ENCODE measurements around the gene LOXHD1.

The LOXHD1 gene

DNA sequence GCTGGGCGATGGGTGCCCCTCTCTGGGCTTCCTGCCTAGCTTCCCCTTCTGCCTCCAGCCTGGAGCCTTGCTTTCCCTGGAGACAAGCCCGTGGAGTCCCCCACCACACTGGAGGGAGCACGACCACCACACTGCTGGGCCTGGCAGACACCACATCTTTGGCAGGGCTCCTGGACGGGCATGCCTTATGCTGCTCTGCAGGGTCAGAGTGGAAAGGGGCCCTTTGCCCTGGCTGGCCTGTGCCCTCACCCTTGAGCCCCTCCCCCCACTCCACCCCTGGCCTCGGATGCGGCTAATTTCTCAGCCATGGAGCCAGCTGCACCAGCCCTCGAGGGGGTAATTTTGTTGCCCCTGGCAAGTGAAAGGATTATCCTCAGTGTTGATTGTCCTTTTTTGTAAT is 194.5 kb downstream of the LOXHD1 start:
- Histone ChIP-seq H3K9me3 (ENCODE audit: insufficient read depth, low read depth, low read length) (no peaks in the 10 kb centered on the region), H3K36me3 (ENCODE audit: insufficient read depth, low read length) (no peaks in the 10 kb centered on the region), H3K9ac (ENCODE audit: low read depth, low read length) (no peak overlapping the region), H3K4me1 (ENCODE audit: insufficient read depth, low read length) (peaks cover 36% of the 10 kb centered on the region), H3K4me3 (ENCODE audit: low read length) (no peak overlapping the region), H3K27ac (ENCODE audit: low read depth, low read length) (no peak overlapping the region), H3K27me3 (ENCODE audit: insufficient read depth, low read length) (no peaks in the 10 kb centered on the region)
- 72% methylated on average over 7 of the region's 7 CpGs for whole genome bisulfite sequencing

DNA sequence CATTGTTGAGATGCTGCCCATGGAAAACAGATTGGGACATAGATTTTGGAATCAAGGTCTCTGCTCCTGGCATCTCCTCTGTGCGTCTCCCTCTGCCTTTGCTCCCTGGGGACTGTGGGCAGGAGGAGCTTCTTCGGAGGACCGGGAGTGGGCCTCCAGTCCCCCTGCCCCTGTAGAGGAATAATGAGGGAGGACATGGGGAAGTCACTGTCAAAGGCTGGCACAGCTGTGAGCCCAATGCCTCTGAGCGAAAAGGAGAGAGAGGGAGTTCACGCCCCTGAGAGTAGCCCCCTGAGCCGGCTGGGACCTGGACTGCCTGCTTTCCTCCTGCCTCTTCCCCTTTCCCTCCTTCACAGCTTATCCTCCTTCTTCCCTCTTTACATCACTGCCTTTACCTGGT is 195.0 kb downstream of the LOXHD1 start:
- Histone ChIP-seq H3K27ac (ENCODE audit: low read depth, low read length) (no peak overlapping the region), H3K4me1 (ENCODE audit: insufficient read depth, low read length) (peaks cover 36% of the 10 kb centered on the region), H3K36me3 (ENCODE audit: insufficient read depth, low read length) (no peaks in the 10 kb centered on the region), H3K9ac (ENCODE audit: low read depth, low read length) (no peak overlapping the region), H3K4me3 (ENCODE audit: low read length) (no peak overlapping the region), H3K27me3 (ENCODE audit: insufficient read depth, low read length) (no peaks in the 10 kb centered on the region), H3K9me3 (ENCODE audit: insufficient read depth, low read depth, low read length) (no peaks in the 10 kb centered on the region)
- 94% methylated on average over 5 of the region's 6 CpGs for WGBS

DNA sequence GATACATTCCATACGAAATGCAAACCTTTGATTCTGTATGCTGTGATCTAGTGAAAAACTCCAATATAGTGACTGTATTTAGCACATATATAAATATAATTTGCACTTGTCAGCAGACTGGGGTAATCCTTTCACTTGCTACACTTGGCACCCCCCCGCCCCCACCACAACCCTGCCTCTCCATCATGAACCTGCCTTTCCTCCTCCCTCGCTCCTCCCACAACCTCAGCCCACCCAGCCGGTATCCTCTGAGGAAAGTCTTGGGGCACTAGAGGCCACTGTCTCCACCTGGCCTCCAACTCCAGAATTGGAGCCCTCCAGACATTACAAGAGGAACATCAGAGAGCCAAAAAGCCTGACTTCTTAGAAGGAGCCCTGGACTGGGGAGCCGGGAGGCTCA is 196.3 kb downstream of the LOXHD1 start:
- Histone ChIP-seq H3K27me3 (ENCODE audit: insufficient read depth, low read length) (no peaks in the 10 kb centered on the region), H3K36me3 (ENCODE audit: insufficient read depth, low read length) (no peaks in the 10 kb centered on the region), H3K4me1 (ENCODE audit: insufficient read depth, low read length) (peaks cover 26% of the 10 kb centered on the region), H3K27ac (ENCODE audit: low read depth, low read length) (no peak overlapping the region), H3K9me3 (ENCODE audit: insufficient read depth, low read depth, low read length) (no peaks in the 10 kb centered on the region), H3K4me3 (ENCODE audit: low read length) (no peak overlapping the region), H3K9ac (ENCODE audit: low read depth, low read length) (no peak overlapping the region)
- WGBS = 86% methylated on average over 5 of the region's 5 CpGs

DNA sequence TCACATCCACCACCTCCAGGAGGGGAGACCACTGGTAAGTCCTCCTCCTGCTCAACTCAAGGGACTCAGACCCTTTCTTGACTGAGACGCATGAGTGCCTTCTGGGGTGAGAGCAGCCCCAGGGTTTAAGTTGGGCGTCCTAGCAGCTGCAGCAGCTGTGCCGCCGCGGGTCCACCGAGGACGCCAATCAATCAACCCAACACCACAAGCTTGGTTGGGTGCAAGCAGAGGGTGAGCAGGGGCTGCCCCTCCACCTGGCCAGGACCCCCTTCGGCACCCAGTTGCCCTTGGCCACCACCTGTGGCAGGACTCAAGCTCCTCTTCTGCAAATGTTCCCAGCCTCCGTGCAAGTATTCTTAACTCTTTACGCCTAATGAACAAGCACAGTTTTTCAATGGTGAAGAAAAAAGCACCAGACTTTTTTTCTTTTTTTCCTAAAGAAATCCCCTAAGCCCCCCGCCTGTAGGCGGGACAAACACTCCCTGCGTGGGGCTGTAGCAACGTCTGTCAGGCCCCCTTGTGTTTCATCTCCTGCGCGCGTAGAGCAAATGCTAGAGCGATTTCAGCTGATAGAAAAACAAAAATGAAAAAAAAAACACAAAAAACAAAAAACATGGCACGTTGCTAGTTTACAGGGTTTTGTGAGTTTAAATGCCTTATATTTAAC is 197.1 kb downstream of the LOXHD1 start:
- H3K9me3 ChIP-seq (ENCODE audit: insufficient read depth, low read depth, low read length) = no peaks in the 10 kb centered on the region
- peaks cover 22% of the 10 kb centered on the region for H3K4me1 ChIP-seq (ENCODE audit: insufficient read depth, low read length)
- H3K9ac ChIP-seq (ENCODE audit: low read depth, low read length) = no peak overlapping the region
- H3K36me3 ChIP-seq (ENCODE audit: insufficient read depth, low read length) = no peaks in the 10 kb centered on the region
- 85% methylated on average over 18 of the region's 19 CpGs for WGBS
- no peaks in the 10 kb centered on the region for H3K27me3 ChIP-seq (ENCODE audit: insufficient read depth, low read length)
- no peak overlapping the region for H3K27ac ChIP-seq (ENCODE audit: low read depth, low read length)
- no peak overlapping the region for H3K4me3 ChIP-seq (ENCODE audit: low read length)

DNA sequence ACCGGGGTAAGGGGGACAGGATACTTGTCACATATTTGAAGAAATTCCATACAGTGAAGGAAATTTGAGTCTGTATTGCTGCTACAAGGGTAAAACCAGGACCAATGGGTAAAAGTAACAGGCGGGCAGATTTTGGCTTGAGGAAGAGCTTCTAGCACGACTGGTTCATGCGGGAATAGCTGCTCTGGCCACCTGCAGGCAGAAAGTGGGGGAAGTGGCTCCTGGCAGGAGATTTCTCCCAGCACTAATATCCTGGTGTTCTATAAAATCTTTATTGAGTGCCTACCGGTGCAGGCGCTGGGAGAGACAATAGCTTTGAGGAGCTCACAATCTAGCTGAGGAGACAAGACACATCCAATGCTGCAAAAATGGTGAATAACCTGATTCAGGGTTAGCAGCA is 198.5 kb downstream of the LOXHD1 start:
- no peak overlapping the region for H3K27ac ChIP-seq (ENCODE audit: low read depth, low read length)
- H3K36me3 ChIP-seq (ENCODE audit: insufficient read depth, low read length) = no peaks in the 10 kb centered on the region
- no peaks in the 10 kb centered on the region for H3K9me3 ChIP-seq (ENCODE audit: insufficient read depth, low read depth, low read length)
- H3K4me3 ChIP-seq (ENCODE audit: low read length) = no peak overlapping the region
- no peak overlapping the region for H3K9ac ChIP-seq (ENCODE audit: low read depth, low read length)
- 36% methylated on average over 6 of the region's 6 CpGs for WGBS
- no peaks in the 10 kb centered on the region for H3K27me3 ChIP-seq (ENCODE audit: insufficient read depth, low read length)
- peaks cover 22% of the 10 kb centered on the region for H3K4me1 ChIP-seq (ENCODE audit: insufficient read depth, low read length)

DNA sequence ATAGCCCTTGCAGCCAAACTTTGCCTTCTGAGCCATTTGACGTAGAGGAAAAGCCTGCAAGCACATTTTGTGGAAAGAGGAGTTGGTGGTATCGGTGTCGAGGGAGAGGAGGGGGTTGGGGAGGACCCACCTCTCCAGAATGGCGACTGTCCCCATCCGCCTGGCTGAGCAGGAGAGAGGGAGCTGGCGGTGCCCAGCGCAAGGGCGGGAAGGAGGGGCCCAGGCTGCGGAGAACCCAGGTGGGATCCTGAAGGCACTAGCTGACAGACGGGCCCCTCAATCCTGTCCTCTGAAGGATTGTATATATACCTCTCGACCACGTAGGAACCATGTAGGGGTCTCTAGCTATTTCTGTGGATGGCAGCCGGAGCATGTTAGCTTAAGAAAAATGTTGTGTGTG is 200.3 kb downstream of the LOXHD1 start:
- Histone ChIP-seq H3K9me3 (ENCODE audit: insufficient read depth, low read depth, low read length) (peaks cover 3% of the 10 kb centered on the region), H3K27ac (ENCODE audit: low read depth, low read length) (no peak overlapping the region), H3K27me3 (ENCODE audit: insufficient read depth, low read length) (no peaks in the 10 kb centered on the region), H3K4me3 (ENCODE audit: low read length) (no peak overlapping the region), H3K9ac (ENCODE audit: low read depth, low read length) (no peak overlapping the region), H3K4me1 (ENCODE audit: insufficient read depth, low read length) (peaks cover 14% of the 10 kb centered on the region), H3K36me3 (ENCODE audit: insufficient read depth, low read length) (no peaks in the 10 kb centered on the region)
- 95% methylated on average over 13 of the region's 13 CpGs for WGBS

DNA sequence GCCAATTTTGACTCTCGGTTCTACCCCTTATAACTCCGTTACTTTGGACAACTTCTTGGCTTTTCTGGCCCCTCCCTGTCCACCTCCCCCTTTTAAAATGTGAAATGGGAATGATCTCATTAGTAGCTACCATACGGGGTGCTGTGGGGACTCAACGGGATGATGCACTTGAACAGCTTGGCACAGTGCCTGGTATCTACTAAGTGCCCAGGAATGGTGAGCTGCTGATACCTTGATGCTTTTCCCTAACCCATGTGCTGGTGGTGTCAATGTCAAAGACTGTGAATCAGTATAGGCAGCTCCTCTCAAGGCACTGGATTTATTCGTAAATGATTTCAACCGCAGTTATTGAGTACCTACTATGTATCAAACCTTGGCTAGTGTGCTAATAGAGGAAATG is 204.2 kb downstream of the LOXHD1 start:
- Histone ChIP-seq H3K36me3 (ENCODE audit: insufficient read depth, low read length) (peaks cover 6% of the 10 kb centered on the region; the same call in 1 of the 2 replicates), H3K9ac (ENCODE audit: low read depth, low read length) (no peak overlapping the region), H3K9me3 (ENCODE audit: insufficient read depth, low read depth, low read length) (peaks cover 22% of the 10 kb centered on the region), H3K27me3 (ENCODE audit: insufficient read depth, low read length) (no peaks in the 10 kb centered on the region), H3K4me3 (ENCODE audit: low read length) (no peak overlapping the region), H3K4me1 (ENCODE audit: insufficient read depth, low read length) (peaks cover 4% of the 10 kb centered on the region), H3K27ac (ENCODE audit: low read depth, low read length) (no peak overlapping the region)
- WGBS = 97% methylated on average over 6 of the region's 6 CpGs

DNA sequence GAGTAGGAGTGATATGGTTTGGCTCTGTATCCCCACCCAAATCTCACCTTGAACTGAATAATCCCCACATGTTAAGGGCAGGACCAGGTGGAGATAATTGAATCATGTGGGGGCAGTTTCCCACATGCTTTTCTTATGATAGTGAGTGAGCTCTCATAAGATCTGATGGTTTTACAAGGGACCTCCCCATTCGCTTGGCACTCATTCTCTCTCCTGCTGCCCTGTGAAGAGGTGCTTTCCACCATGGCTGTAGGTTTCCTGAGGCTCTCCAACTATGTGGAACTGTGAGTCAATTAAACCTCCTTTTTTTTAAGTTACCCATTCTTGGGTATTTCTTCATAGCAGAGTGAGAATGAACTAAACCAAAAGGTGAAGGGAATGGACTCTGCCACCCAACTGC is 207.5 kb downstream of the LOXHD1 start:
- H3K9ac ChIP-seq (ENCODE audit: low read depth, low read length) = no peak overlapping the region
- peaks cover 10% of the 10 kb centered on the region for H3K4me1 ChIP-seq (ENCODE audit: insufficient read depth, low read length)
- no peak overlapping the region for H3K27ac ChIP-seq (ENCODE audit: low read depth, low read length)
- WGBS = no CpG with 5 or more reads among the region's 1 CpG
- no peaks in the 10 kb centered on the region for H3K27me3 ChIP-seq (ENCODE audit: insufficient read depth, low read length)
- H3K36me3 ChIP-seq (ENCODE audit: insufficient read depth, low read length) = peaks cover 6% of the 10 kb centered on the region; the same call in 1 of the 2 replicates
- H3K9me3 ChIP-seq (ENCODE audit: insufficient read depth, low read depth, low read length) = peaks cover 22% of the 10 kb centered on the region
- H3K4me3 ChIP-seq (ENCODE audit: low read length) = no peak overlapping the region

DNA sequence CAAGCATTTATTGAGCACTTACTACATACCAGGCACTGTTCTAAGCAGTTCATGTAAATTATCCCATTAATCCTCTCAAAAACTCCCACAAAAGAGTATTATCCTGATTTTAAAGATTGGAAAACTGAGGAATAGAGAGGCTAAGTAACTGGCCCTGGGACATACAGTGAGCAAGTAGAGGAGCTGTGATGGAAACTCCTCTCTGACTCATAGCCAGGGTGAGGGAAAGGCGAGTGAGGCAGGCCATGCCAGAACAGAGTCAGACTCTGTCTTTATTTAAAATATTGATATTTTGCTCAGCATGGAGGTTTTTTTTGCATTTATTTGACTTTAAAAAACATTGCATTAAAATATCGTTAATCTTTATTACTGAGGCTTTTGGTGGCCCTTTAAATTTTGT is 208.0 kb downstream of the LOXHD1 start:
- Histone ChIP-seq H3K36me3 (ENCODE audit: insufficient read depth, low read length) (peaks cover 6% of the 10 kb centered on the region; the same call in 1 of the 2 replicates), H3K27ac (ENCODE audit: low read depth, low read length) (no peak overlapping the region), H3K9me3 (ENCODE audit: insufficient read depth, low read depth, low read length) (peaks cover 22% of the 10 kb centered on the region), H3K27me3 (ENCODE audit: insufficient read depth, low read length) (no peaks in the 10 kb centered on the region), H3K4me3 (ENCODE audit: low read length) (no peak overlapping the region), H3K4me1 (ENCODE audit: insufficient read depth, low read length) (peaks cover 10% of the 10 kb centered on the region), H3K9ac (ENCODE audit: low read depth, low read length) (no peak overlapping the region)
- 90% methylated on average over 2 of the region's 2 CpGs for WGBS

DNA sequence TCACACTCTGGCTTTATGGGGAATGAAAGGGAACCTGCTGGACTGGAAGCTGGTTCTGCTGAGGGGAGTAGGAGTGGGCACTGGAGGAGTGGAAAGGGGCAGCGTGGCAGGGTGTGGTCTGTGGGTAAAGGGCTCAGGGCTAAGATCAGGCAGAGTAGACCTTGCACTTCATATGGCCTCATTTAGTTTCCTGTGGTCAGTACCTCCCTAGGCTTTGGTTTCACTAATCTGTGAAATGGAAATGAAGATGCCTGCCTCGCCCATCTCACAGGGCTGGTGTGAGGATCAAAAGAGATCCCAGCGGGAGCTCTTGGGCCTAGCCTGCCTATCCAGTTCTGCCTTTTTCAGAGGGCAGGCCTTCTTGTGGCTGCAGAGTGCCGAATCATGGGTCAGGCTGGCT is 208.7 kb downstream of the LOXHD1 start:
- peaks cover 6% of the 10 kb centered on the region; the same call in 1 of the 2 replicates for H3K36me3 ChIP-seq (ENCODE audit: insufficient read depth, low read length)
- no peak overlapping the region for H3K4me3 ChIP-seq (ENCODE audit: low read length)
- no peak overlapping the region for H3K27ac ChIP-seq (ENCODE audit: low read depth, low read length)
- peaks cover 22% of the 10 kb centered on the region for H3K9me3 ChIP-seq (ENCODE audit: insufficient read depth, low read depth, low read length)
- H3K27me3 ChIP-seq (ENCODE audit: insufficient read depth, low read length) = no peaks in the 10 kb centered on the region
- WGBS = 15% methylated on average over 4 of the region's 4 CpGs
- no peak overlapping the region for H3K9ac ChIP-seq (ENCODE audit: low read depth, low read length)
- H3K4me1 ChIP-seq (ENCODE audit: insufficient read depth, low read length) = peaks cover 10% of the 10 kb centered on the region

DNA sequence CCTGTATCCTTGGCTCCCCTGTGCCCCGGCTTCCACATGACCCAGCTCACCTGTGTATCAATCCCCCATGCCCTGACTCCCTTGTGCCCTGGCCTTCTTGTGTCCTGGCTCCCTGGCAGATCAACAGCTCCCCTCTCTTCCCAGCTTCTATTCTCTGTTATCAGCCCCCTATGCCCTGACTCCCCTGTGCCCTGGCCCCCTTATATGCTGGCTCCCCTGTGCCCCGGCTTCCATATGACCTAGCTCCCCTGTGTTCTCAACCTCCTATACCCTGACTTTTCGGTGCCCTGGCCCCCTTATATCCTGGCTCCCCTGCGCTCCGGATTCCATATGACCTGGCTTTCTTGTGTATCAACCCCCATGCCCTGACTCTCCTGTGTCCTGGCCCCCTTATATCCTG is 209.2 kb downstream of the LOXHD1 start:
- 87% methylated on average over 5 of the region's 5 CpGs for WGBS
- peaks cover 6% of the 10 kb centered on the region; the same call in 1 of the 2 replicates for H3K36me3 ChIP-seq (ENCODE audit: insufficient read depth, low read length)
- peaks cover 10% of the 10 kb centered on the region for H3K4me1 ChIP-seq (ENCODE audit: insufficient read depth, low read length)
- H3K4me3 ChIP-seq (ENCODE audit: low read length) = no peak overlapping the region
- no peak overlapping the region for H3K27ac ChIP-seq (ENCODE audit: low read depth, low read length)
- no peak overlapping the region for H3K9ac ChIP-seq (ENCODE audit: low read depth, low read length)
- no peaks in the 10 kb centered on the region for H3K27me3 ChIP-seq (ENCODE audit: insufficient read depth, low read length)
- H3K9me3 ChIP-seq (ENCODE audit: insufficient read depth, low read depth, low read length) = peaks cover 22% of the 10 kb centered on the region

DNA sequence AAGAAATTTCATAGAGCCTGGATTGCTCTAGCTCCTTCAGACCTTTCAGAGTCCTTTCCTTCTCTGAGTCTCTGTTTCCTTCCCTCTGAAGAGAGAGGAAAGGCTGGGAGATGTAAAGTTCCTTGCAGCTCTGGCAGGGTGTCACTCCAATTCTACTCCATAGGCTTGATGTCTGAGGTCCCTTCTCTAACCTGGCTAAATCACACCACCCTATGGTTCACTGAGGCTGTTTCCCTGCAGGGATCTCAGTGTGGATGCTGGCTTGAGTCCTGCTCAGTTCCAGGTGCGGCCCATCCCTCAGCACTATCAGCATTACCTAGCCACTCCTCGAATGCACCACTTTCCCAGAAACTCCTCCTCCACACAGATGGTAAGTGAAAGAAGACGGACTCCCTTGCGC is 209.7 kb downstream of the LOXHD1 start:
- Histone ChIP-seq H3K9ac (ENCODE audit: low read depth, low read length) (no peak overlapping the region), H3K27me3 (ENCODE audit: insufficient read depth, low read length) (no peaks in the 10 kb centered on the region), H3K4me1 (ENCODE audit: insufficient read depth, low read length) (peaks cover 10% of the 10 kb centered on the region), H3K4me3 (ENCODE audit: low read length) (no peak overlapping the region), H3K9me3 (ENCODE audit: insufficient read depth, low read depth, low read length) (peaks cover 22% of the 10 kb centered on the region), H3K27ac (ENCODE audit: low read depth, low read length) (no peak overlapping the region), H3K36me3 (ENCODE audit: insufficient read depth, low read length) (peaks cover 6% of the 10 kb centered on the region; the same call in 1 of the 2 replicates)
- 80% methylated on average over 4 of the region's 4 CpGs for WGBS

Data from HUES64 (cell line).